Measurements from ENCODE around the gene SFSWAP. TPM values are rescaled to one million over a fixed set of nuclear protein-coding genes. Genes with fewer than 3 reads are reported as not detected.

Gene SFSWAP
- polyA plus RNA-seq, 1 donor from 2014 or later = 56.6 TPM

DNA sequence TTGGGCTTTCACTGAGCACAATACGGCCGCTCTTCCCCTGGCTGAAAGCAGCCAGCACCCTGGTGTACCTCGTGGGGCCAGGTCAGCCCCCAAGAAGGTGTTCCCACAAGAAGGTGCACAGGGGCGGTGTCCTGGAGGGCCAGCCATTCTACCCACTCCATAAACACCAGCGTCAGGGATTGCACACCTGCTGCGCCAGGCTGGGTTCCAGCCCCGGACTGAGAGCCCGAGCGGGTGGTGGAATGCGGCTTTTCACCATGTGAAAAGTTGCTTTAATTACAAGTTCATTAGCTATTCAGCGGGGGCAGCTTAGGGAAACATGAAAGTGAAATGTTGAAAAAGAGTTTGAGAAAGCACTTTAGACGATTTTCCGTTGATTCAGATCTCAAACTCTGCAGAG is 99.8 kb downstream of the SFSWAP start:
- Histone ChIP-seq H3K79me2 (replicated peaks; ENCODE audit: insufficient read depth, low read length) (no peaks in the 10 kb centered on the region), H3K4me2 (ENCODE audit: low read length) (no peak overlapping the region), H3K9me2 (ENCODE audit: insufficient read depth, low read length) (no peaks in the 10 kb centered on the region), H3K27ac (ENCODE audit: low read length) (no peak overlapping the region), H4K20me1 (ENCODE audit: insufficient read depth) (no peaks in the 10 kb centered on the region), H3F3A (ENCODE audit: insufficient read depth, low read length, poor library complexity, severe bottlenecking) (no peaks in the 10 kb centered on the region), H3K36me3 (ENCODE audit: insufficient read depth, low read length) (no peaks in the 10 kb centered on the region), H2AFZ (ENCODE audit: low read depth, low read length) (no peak overlapping the region), H3K27me3 (ENCODE audit: insufficient read depth, low read depth, low read length) (no peaks in the 10 kb centered on the region), H3K9ac (ENCODE audit: low read length) (no peak overlapping the region), H3K9me3 (ENCODE audit: low read length) (no peaks in the 10 kb centered on the region), H3K4me3 (ENCODE audit: low read length) (no peak overlapping the region)
- TF ChIP-seq EZH2 (IDR thresholded peaks at IDR 0.05; ENCODE audit: borderline replicate concordance, insufficient read depth, low read length, poor library complexity, severe bottlenecking) (no peak), EP300 (conservative IDR thresholded peaks at IDR 0.05; ENCODE audit: poor library complexity, severe bottlenecking) (no peak), MXI1 (conservative IDR thresholded peaks at IDR 0.05; ENCODE audit: poor library complexity, severe bottlenecking) (no peak), SMC3 (conservative IDR thresholded peaks at IDR 0.05; ENCODE audit: poor library complexity) (no peak), TAF1 (IDR thresholded peaks at IDR 0.05; ENCODE audit: low read depth) (no peak), RAD21 (conservative IDR thresholded peaks at IDR 0.05) (no peak), POLR2AphosphoS5 (IDR thresholded peaks at IDR 0.05) (no peak)
- TF ChIP-seq, protein P1, sequence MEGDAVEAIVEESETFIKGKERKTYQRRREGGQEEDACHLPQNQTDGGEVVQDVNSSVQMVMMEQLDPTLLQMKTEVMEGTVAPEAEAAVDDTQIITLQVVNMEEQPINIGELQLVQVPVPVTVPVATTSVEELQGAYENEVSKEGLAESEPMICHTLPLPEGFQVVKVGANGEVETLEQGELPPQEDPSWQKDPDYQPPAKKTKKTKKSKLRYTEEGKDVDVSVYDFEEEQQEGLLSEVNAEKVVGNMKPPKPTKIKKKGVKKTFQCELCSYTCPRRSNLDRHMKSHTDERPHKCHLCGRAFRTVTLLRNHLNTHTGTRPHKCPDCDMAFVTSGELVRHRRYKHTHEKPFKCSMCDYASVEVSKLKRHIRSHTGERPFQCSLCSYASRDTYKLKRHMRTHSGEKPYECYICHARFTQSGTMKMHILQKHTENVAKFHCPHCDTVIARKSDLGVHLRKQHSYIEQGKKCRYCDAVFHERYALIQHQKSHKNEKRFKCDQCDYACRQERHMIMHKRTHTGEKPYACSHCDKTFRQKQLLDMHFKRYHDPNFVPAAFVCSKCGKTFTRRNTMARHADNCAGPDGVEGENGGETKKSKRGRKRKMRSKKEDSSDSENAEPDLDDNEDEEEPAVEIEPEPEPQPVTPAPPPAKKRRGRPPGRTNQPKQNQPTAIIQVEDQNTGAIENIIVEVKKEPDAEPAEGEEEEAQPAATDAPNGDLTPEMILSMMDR (IDR thresholded peaks at IDR 0.05; ENCODE audit: poor library complexity, severe bottlenecking) = no peak
- TF ChIP-seq, protein P2, sequence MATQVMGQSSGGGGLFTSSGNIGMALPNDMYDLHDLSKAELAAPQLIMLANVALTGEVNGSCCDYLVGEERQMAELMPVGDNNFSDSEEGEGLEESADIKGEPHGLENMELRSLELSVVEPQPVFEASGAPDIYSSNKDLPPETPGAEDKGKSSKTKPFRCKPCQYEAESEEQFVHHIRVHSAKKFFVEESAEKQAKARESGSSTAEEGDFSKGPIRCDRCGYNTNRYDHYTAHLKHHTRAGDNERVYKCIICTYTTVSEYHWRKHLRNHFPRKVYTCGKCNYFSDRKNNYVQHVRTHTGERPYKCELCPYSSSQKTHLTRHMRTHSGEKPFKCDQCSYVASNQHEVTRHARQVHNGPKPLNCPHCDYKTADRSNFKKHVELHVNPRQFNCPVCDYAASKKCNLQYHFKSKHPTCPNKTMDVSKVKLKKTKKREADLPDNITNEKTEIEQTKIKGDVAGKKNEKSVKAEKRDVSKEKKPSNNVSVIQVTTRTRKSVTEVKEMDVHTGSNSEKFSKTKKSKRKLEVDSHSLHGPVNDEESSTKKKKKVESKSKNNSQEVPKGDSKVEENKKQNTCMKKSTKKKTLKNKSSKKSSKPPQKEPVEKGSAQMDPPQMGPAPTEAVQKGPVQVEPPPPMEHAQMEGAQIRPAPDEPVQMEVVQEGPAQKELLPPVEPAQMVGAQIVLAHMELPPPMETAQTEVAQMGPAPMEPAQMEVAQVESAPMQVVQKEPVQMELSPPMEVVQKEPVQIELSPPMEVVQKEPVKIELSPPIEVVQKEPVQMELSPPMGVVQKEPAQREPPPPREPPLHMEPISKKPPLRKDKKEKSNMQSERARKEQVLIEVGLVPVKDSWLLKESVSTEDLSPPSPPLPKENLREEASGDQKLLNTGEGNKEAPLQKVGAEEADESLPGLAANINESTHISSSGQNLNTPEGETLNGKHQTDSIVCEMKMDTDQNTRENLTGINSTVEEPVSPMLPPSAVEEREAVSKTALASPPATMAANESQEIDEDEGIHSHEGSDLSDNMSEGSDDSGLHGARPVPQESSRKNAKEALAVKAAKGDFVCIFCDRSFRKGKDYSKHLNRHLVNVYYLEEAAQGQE (IDR thresholded peaks at IDR 0.05; ENCODE audit: borderline replicate concordance) = no peak

DNA sequence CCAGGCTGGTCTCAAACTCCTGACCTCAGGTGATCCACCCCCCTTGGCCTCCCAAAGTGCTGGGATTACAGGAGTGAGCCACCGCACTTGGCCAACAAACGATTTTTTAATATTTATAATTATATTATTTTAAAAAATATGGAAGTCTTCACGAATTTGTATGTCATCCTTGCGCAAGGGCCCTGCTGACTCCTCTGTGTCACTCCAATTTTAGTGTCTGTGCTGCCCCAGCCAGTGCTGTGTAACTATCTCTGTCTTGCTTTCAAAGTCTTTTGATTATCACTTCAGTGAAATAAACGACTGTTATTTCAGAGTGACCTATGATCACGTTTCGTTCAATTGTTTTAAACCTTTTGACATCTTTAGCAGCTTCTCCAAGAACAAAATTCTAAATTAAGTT is 104.2 kb downstream of the SFSWAP start:
- Histone ChIP-seq H2AFZ (ENCODE audit: low read depth, low read length) (no peak overlapping the region), H3K4me2 (ENCODE audit: low read length) (no peak overlapping the region), H3K36me3 (ENCODE audit: insufficient read depth, low read length) (no peaks in the 10 kb centered on the region), H3F3A (ENCODE audit: insufficient read depth, low read length, poor library complexity, severe bottlenecking) (no peaks in the 10 kb centered on the region), H3K9me2 (ENCODE audit: insufficient read depth, low read length) (no peaks in the 10 kb centered on the region), H3K27ac (ENCODE audit: low read length) (no peak overlapping the region), H3K4me3 (ENCODE audit: low read length) (no peak overlapping the region), H3K27me3 (ENCODE audit: insufficient read depth, low read depth, low read length) (no peaks in the 10 kb centered on the region), H3K9ac (ENCODE audit: low read length) (no peak overlapping the region), H4K20me1 (ENCODE audit: insufficient read depth) (no peaks in the 10 kb centered on the region), H3K9me3 (ENCODE audit: low read length) (no peaks in the 10 kb centered on the region), H3K79me2 (replicated peaks; ENCODE audit: insufficient read depth, low read length) (no peaks in the 10 kb centered on the region)
- TF ChIP-seq MXI1 (conservative IDR thresholded peaks at IDR 0.05; ENCODE audit: poor library complexity, severe bottlenecking) = no peak
- TF ChIP-seq, protein P1 (IDR thresholded peaks at IDR 0.05; ENCODE audit: poor library complexity, severe bottlenecking) = no peak

Data from neural cell (in vitro differentiated cells).